HepG2 (cell line): Measurements from ENCODE around the gene NNMT. TPM values are rescaled to one million over a fixed set of nuclear protein-coding genes. Genes with fewer than 3 reads are reported as not detected.

ENCODE experiments used
- DRAP1 ChIP-seq: IDR thresholded peaks from 2 replicates; pipeline ENCODE4 v1.6.1; 2016; ENCODE audit warnings: missing genetic modification reagents, missing compliant biosample characterization
- FOSL2 ChIP-seq: sonication (generic); formaldehyde crosslinking; IDR thresholded peaks from 2 replicates; pipeline ENCODE4 v1.4.0; 2020; ENCODE audit warnings: missing genetic modification reagents
- HNF1B ChIP-seq: sonication (generic); formaldehyde crosslinking; IDR thresholded peaks from 2 replicates; pipeline ENCODE4 v1.5.1; 2020; ENCODE audit warnings: mild to moderate bottlenecking, moderate library complexity, missing genetic modification reagents
- IRX3 ChIP-seq: sonication (generic); formaldehyde crosslinking; IDR thresholded peaks from 2 replicates; pipeline ENCODE4 v1.8.1; 2023; ENCODE audit warnings: mild to moderate bottlenecking, low read depth, missing genetic modification reagents, borderline replicate concordance
- MLX ChIP-seq: IDR thresholded peaks from 2 replicates; pipeline ENCODE4 v1.6.1; 2016
- NR3C1 ChIP-seq: sonication (generic); formaldehyde crosslinking; IDR thresholded peaks from 2 replicates; pipeline ENCODE4 v1.4.0; 2020; ENCODE audit warnings: missing genetic modification reagents
- PRMT3 ChIP-seq: sonication (generic); formaldehyde crosslinking; IDR thresholded peaks from 2 replicates; pipeline ENCODE4 v1.8.1; 2022; ENCODE audit warnings: low read depth, mild to moderate bottlenecking, moderate library complexity, missing genetic modification reagents, borderline replicate concordance
- RAD21 ChIP-seq: fragments of 450-650 bp; formaldehyde crosslinking; IDR thresholded peaks from 2 replicates; pipeline ENCODE4 v1.5.0; 2020; ENCODE audit warnings: mild to moderate bottlenecking
- REXO4 ChIP-seq: sonication (generic); formaldehyde crosslinking; IDR thresholded peaks from 2 replicates; pipeline ENCODE4 v1.8.0; 2022; ENCODE audit warnings: missing genetic modification reagents, mild to moderate bottlenecking, borderline replicate concordance
- SNAPC4 ChIP-seq: sonication (generic); formaldehyde crosslinking; IDR thresholded peaks from 2 replicates; pipeline ENCODE4 v1.4.0; 2020; ENCODE audit warnings: mild to moderate bottlenecking, missing genetic modification reagents
- THAP9 ChIP-seq: sonication (generic); formaldehyde crosslinking; IDR thresholded peaks from 2 replicates; pipeline ENCODE4; 2020; ENCODE audit warnings: missing genetic modification reagents, mild to moderate bottlenecking, borderline replicate concordance
- ZNF430 ChIP-seq: sonication (generic); formaldehyde crosslinking; IDR thresholded peaks from 2 replicates; pipeline ENCODE4 v1.9.0; 2021; ENCODE audit warnings: mild to moderate bottlenecking, missing genetic modification reagents
- ZNF549 ChIP-seq: sonication (generic); formaldehyde crosslinking; IDR thresholded peaks from 2 replicates; pipeline ENCODE4 v1.5.0; 2020; ENCODE audit warnings: missing genetic modification reagents
- ZNF580 ChIP-seq: IDR thresholded peaks from 2 replicates; pipeline ENCODE4 v1.6.1; 2016; ENCODE audit warnings: low read depth, borderline replicate concordance
- ZNF747 ChIP-seq: sonication (generic); formaldehyde crosslinking; IDR thresholded peaks from 2 replicates; pipeline ENCODE4 v1.8.1; 2023; ENCODE audit warnings: missing genetic modification reagents, mild to moderate bottlenecking, borderline replicate concordance
- ZNF788 ChIP-seq: sonication (generic); formaldehyde crosslinking; IDR thresholded peaks from 2 replicates; pipeline ENCODE4 v1.5.0; 2020; ENCODE audit warnings: mild to moderate bottlenecking, missing genetic modification reagents, borderline replicate concordance
- ZNF878 ChIP-seq: sonication (generic); formaldehyde crosslinking; IDR thresholded peaks from 2 replicates; pipeline ENCODE4 v1.8.1; 2023; ENCODE audit warnings: mild to moderate bottlenecking, missing genetic modification reagents, moderate library complexity
- polyA plus RNA-seq, 8 experiments: library from polyadenylated mRNA; depleted of rRNA in 3 of 8; stranded (reverse) in 7 of 8; unstranded in 1 of 8; fragments of >200 nt; fragmentation: Illumina TruSeq in 4 of 8; extraction: Trizol in 4 of 8; gene quantifications; 2 replicates each; pipeline versions ENCODE4 v1.2.1 to v1.2.3, GENCODE V29; 2011 to 2016; ENCODE audit warnings: low read depth in 4 of 8, missing spikeins in 1 of 8, mixed read lengths in 1 of 8; ENCODE audit not compliant: insufficient read depth in 1 of 8
- total RNA-seq, 5 experiments: library from RNA; depleted of rRNA; stranded (reverse); fragments of >200 nt; fragmentation: Illumina TruSeq; extraction: Trizol; gene quantifications; 2 replicates each; pipeline ENCODE4 v1.2.3, GENCODE V29; 2016; ENCODE audit warnings: low read depth in 1 of 5

The NNMT gene
- total and polyA plus RNA-seq, 2 of the 13 experiments (the other 11 are each of a cell fraction or from before 2014, with no cell fraction given) = 0.13 TPM; not detected in 1

- TF ChIP-seq ZNF747 (no peak), DRAP1 (no peak), FOSL2 (CRISPR knock-in tag) (0 out of 2 replicates have a peak, but pooled peaks have one; percentile 10), ZNF580 (CRISPR knock-in tag) (0 out of 2 replicates have a peak, but pooled peaks have one; percentile 33), PRMT3 (CRISPR knock-in tag) (no peak), SNAPC4 (no peak), NR3C1 (CRISPR knock-in tag) (no peak), RAD21 (CRISPR knock-in tag) (peak; percentile 51; the same call in 1 of the 2 replicates), ZNF878 (CRISPR knock-in tag) (no peak), MLX (CRISPR knock-in tag) (no peak), IRX3 (CRISPR knock-in tag) (no peak), HNF1B (CRISPR knock-in tag) (peak; percentile 34; the same call in 1 of the 2 replicates), THAP9 (no peak), REXO4 (no peak), ZNF430 (CRISPR knock-in tag) (no peak), ZNF549 (CRISPR knock-in tag) (no peak), ZNF788 (CRISPR knock-in tag) (no peak)
Observed at GRCh38 chr11:114280696-114281095, 15.5 kb upstream of the NNMT start (continued).
